ENCODE measurements around the gene OR7G2. TPM values are rescaled to one million over a fixed set of nuclear protein-coding genes. Genes with fewer than 3 reads are reported as not detected.

OR7G2 gene
- total and polyA plus RNA-seq, 9 of the 15 experiments (the other 6 are each of a cell fraction or from before 2014, with no cell fraction given) = 0.20 TPM; not detected in 8

DNA sequence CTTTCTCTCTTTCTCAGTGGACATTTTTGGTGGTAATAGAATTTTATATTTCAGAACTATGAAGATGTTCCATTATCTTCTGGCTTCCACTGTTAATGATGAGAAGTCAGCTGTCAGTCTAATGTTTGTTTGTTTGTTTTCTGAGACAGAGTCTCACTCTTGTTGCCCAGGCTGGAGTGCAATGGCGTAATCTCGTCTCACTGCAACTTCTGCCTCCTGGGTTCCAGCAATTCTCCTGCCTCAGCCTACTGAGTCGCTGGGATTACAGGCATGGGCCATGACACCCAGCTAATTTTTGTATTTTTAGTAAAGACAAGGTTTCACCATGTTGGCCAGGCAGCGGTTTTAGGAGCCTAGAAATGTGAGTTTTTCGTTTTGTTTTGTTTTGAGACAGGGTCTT, 37.6 kb upstream of the OR7G2 start:
- Histone ChIP-seq H4K20me1 (replicated peaks; ENCODE audit: control insufficient read depth, insufficient read depth, low read length) (no peaks in the 10 kb centered on the region), H3K4me1 (replicated peaks in 1 of 2; ENCODE audit: control insufficient read depth in 2 of 2, insufficient read depth in 2 of 2, low read length in 2 of 2) (0 out of 5 replicates have a peak, but pooled peaks cover 0 to 5% of the 10 kb centered on the region in 2 experiments), H2AFZ (ENCODE audit: low read depth, low read length) (no peak overlapping the region), H3K79me2 (ENCODE audit: control insufficient read depth, insufficient read depth, low read length) (peaks cover 97% of the 10 kb centered on the region), H3K9me1 (ENCODE audit: control insufficient read depth, insufficient read depth, low read length) (no peaks in the 10 kb centered on the region), H3K36me3 (ENCODE audit: control insufficient read depth, insufficient read depth, low read length) (peaks cover 57% of the 10 kb centered on the region), H3K9me3 (replicated peaks; ENCODE audit: control insufficient read depth, insufficient read depth, low read depth, low read length) (peaks cover 18% of the 10 kb centered on the region), H3K27me3 (ENCODE audit: control insufficient read depth in 2 of 2, insufficient read depth in 2 of 2, low read length in 2 of 2) (no peaks in the 10 kb centered on the region), H3K9ac (ENCODE audit: insufficient read depth in 1 of 2, low read depth in 2 of 2, low read length in 2 of 2) (no peak overlapping the region), H3K4me3 (no peak overlapping the region), H3K27ac (ENCODE audit: extremely low read depth, low read depth, low read length) (no peak overlapping the region), H3K4me2 (ENCODE audit: insufficient read depth, low read length) (no peak overlapping the region)
- ChIA-PET CTCF (ENCODE audit: low intra/inter-chr PET ratio) (no interaction called here), POLR2A (interaction anchor here (0.5 kb wide), 1 partner anchor 15 kb away, joined by 3 read pairs; no protein-coding TSS in a partner anchor)
- 94% methylated on average over 5 of the region's 5 CpGs for WGBS (ENCODE audit: insufficient coverage, low coverage, missing lambda C conversion rate)
- no peak for DNase-seq (ENCODE audit: extremely low read depth in 1 of 4, low spot score in 3 of 4)
- ATAC-seq = no peak
- in situ Hi-C loops (cut with MboI) = no loop called here
- intact Hi-C loops (cut with micrococcal nuclease) = loop anchor here (5.0 kb wide), 1 partner anchor 162 kb away; the partner anchor contains the start of gene ZNF699
- FAIRE-seq = no peak
- BruUV-seq (replicated peaks) = no TSS peak
- TF ChIP-seq MTF1 (CRISPR knock-in tag; IDR thresholded peaks at IDR 0.05; ENCODE audit: borderline replicate concordance) (no peak), CBX3 (IDR thresholded peaks at IDR 0.05; ENCODE audit: borderline replicate concordance in 1 of 2, low read length in 2 of 2) (peak in 1 of 2 experiments; percentile 89; a peak in 2 of 3 replicates), ZFP1 (CRISPR knock-in tag; IDR thresholded peaks at IDR 0.05) (0 out of 2 replicates have a peak, but pooled peaks have one; percentile 31), ILF3 (IDR thresholded peaks at IDR 0.05; ENCODE audit: borderline replicate concordance) (no peak), ZNF146 (CRISPR knock-in tag; IDR thresholded peaks at IDR 0.05; ENCODE audit: unreplicated experiment) (no peak), HDAC1 (IDR thresholded peaks at IDR 0.05) (peak in 1 of 2 experiments; percentile 12; a peak in 1 of 4 replicates), ZBTB7A (IDR thresholded peaks at IDR 0.05; ENCODE audit: borderline replicate concordance, control insufficient read depth, low read depth, low read length) (no peak), TRIM24 (IDR thresholded peaks at IDR 0.05) (peak; percentile 39 to 78; a peak in 2 of 4 replicates), TRIM28 (IDR thresholded peaks at IDR 0.05) (peak; percentile 97), GTF2E2 (tag; IDR thresholded peaks at IDR 0.05) (no peak), CBX5 (IDR thresholded peaks at IDR 0.05; ENCODE audit: borderline replicate concordance, low read depth) (peak; percentile 84), FOXA3 (CRISPR knock-in tag; conservative IDR thresholded peaks at IDR 0.05 in 1 of 2, IDR thresholded peaks at IDR 0.05 in 1 of 2) (peak; percentile 52 to 62; a peak in 1 of 4 replicates), EWSR1 (IDR thresholded peaks at IDR 0.05; ENCODE audit: borderline replicate concordance, low read depth, partially characterized antibody) (no peak), CBX1 (IDR thresholded peaks at IDR 0.05; ENCODE audit: low read depth) (peak; percentile 90), NFE2L1 (tag; IDR thresholded peaks at IDR 0.05; ENCODE audit: borderline replicate concordance, low read depth) (no peak)
- TF ChIP-seq, protein P1, sequence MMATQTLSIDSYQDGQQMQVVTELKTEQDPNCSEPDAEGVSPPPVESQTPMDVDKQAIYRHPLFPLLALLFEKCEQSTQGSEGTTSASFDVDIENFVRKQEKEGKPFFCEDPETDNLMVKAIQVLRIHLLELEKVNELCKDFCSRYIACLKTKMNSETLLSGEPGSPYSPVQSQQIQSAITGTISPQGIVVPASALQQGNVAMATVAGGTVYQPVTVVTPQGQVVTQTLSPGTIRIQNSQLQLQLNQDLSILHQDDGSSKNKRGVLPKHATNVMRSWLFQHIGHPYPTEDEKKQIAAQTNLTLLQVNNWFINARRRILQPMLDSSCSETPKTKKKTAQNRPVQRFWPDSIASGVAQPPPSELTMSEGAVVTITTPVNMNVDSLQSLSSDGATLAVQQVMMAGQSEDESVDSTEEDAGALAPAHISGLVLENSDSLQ (IDR thresholded peaks at IDR 0.05) = peak; percentile 30; the same call in 1 of the 2 replicates
- TF ChIP-seq, protein P2, sequence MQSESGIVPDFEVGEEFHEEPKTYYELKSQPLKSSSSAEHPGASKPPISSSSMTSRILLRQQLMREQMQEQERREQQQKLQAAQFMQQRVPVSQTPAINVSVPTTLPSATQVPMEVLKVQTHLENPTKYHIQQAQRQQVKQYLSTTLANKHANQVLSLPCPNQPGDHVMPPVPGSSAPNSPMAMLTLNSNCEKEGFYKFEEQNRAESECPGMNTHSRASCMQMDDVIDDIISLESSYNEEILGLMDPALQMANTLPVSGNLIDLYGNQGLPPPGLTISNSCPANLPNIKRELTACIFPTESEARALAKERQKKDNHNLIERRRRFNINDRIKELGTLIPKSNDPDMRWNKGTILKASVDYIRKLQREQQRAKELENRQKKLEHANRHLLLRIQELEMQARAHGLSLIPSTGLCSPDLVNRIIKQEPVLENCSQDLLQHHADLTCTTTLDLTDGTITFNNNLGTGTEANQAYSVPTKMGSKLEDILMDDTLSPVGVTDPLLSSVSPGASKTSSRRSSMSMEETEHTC (IDR thresholded peaks at IDR 0.05) = no peak
- TF ChIP-seq, protein P3, sequence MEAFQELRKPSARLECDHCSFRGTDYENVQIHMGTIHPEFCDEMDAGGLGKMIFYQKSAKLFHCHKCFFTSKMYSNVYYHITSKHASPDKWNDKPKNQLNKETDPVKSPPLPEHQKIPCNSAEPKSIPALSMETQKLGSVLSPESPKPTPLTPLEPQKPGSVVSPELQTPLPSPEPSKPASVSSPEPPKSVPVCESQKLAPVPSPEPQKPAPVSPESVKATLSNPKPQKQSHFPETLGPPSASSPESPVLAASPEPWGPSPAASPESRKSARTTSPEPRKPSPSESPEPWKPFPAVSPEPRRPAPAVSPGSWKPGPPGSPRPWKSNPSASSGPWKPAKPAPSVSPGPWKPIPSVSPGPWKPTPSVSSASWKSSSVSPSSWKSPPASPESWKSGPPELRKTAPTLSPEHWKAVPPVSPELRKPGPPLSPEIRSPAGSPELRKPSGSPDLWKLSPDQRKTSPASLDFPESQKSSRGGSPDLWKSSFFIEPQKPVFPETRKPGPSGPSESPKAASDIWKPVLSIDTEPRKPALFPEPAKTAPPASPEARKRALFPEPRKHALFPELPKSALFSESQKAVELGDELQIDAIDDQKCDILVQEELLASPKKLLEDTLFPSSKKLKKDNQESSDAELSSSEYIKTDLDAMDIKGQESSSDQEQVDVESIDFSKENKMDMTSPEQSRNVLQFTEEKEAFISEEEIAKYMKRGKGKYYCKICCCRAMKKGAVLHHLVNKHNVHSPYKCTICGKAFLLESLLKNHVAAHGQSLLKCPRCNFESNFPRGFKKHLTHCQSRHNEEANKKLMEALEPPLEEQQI (IDR thresholded peaks at IDR 0.05) = 0 out of 2 replicates have a peak, but pooled peaks have one; percentile 28

Data from K562 (cell line).